SK-N-SH (cell line): ENCODE measurements around the gene MYO1B. TPM values are rescaled to one million over a fixed set of nuclear protein-coding genes. Genes with fewer than 3 reads are reported as not detected.

Source experiments
- CTCF ChIA-PET: fragments of 300-600, 350-600 bp; formaldehyde crosslinking; extraction: SDS; loops from one replicate; lab custom pipeline; 2021; lab: Yijun Ruan, JAX
- POLR2A ChIA-PET: fragments of 350-600 bp; sonication (Branson Sonifier 250); formaldehyde crosslinking; extraction: SDS; loops from one replicate; lab custom pipeline; 2020; ENCODE audit warnings: antibody characterized with exemption, inconsistent platforms; lab: Yijun Ruan, JAX
- DNase-seq: peaks from one replicate; pipeline ENCODE4 v3.0.0; 2012
- H2AFZ ChIP-seq: fragments of 200-600 bp; sonication (generic); 2 replicates; pipeline ENCODE4 v1.8.1; 2016; ENCODE audit warnings: antibody characterized with exemption, mild to moderate bottlenecking, low read depth
- H3F3A ChIP-seq: fragments of 200-600 bp; sonication (generic); replicated peaks from 2 replicates; pipeline ENCODE3; 2016; ENCODE audit warnings: antibody characterized with exemption, mild to moderate bottlenecking; ENCODE audit not compliant: insufficient read depth
- H3K27ac ChIP-seq, 2 experiments: fragments of 200-500 bp in 1 of 2; fragments of 200-600 bp in 1 of 2; sonication (Bioruptor generic) in 1 of 2; sonication (generic), shearing (Covaris generic) in 1 of 2; 2 replicates each; pipeline versions ENCODE4 v1.5.1 to v1.6.1; 2014 to 2016; ENCODE audit warnings: low read depth in 2 of 2, inconsistent platforms in 1 of 2, low read length in 1 of 2, mild to moderate bottlenecking in 1 of 2, mixed read lengths in 1 of 2
- H3K27me3 ChIP-seq: fragments of 200-600 bp; sonication (generic), shearing (Covaris generic); 2 replicates; pipeline ENCODE4 v1.6.1; 2016; ENCODE audit warnings: mixed run types; ENCODE audit not compliant: insufficient read depth
- H3K36me3 ChIP-seq, 2 experiments: fragments of 200-500 bp in 1 of 2; fragments of 200-600 bp in 1 of 2; sonication (Bioruptor generic) in 1 of 2; sonication (generic) in 1 of 2; replicated peaks in 1 of 2; 2 replicates each; pipeline versions ENCODE3 to v1.5.1; 2014 to 2016; ENCODE audit warnings: low read length in 1 of 2, mild to moderate bottlenecking in 1 of 2; ENCODE audit not compliant: insufficient read depth in 2 of 2, control insufficient read depth in 1 of 2
- H3K4me1 ChIP-seq, 2 experiments: fragments of 200-500 bp in 1 of 2; fragments of 200-600 bp in 1 of 2; sonication (Bioruptor generic) in 1 of 2; sonication (generic), shearing (Covaris generic) in 1 of 2; 2 replicates each; pipeline versions ENCODE4 v1.5.1 to v1.6.1; 2014 to 2016; ENCODE audit warnings: low read depth in 1 of 2, low read length in 1 of 2, mixed run types in 1 of 2; ENCODE audit not compliant: insufficient read depth in 2 of 2, control insufficient read depth in 1 of 2
- H3K4me2 ChIP-seq: fragments of 200-600 bp; sonication (generic), shearing (Covaris generic); 2 replicates; pipeline ENCODE4 v1.6.1; 2017; ENCODE audit warnings: mixed run types
- H3K4me3 ChIP-seq, 2 experiments: fragments of 200-500 bp in 1 of 2; fragments of 200-600 bp in 1 of 2; sonication (Bioruptor generic) in 1 of 2; sonication (generic), shearing (Covaris generic) in 1 of 2; 2 replicates each; pipeline versions ENCODE4 v1.5.1 to v1.8.1; 2014 to 2016; ENCODE audit warnings: low read depth in 2 of 2, inconsistent platforms in 1 of 2, low read length in 1 of 2, mild to moderate bottlenecking in 1 of 2, mixed read lengths in 1 of 2, moderate library complexity in 1 of 2
- H3K79me2 ChIP-seq: fragments of 200-600 bp; sonication (generic); 2 replicates; pipeline ENCODE4 v1.8.1; 2017; ENCODE audit warnings: mild to moderate bottlenecking; ENCODE audit not compliant: insufficient read depth
- H3K9ac ChIP-seq: fragments of 200-600 bp; sonication (generic); 2 replicates; pipeline ENCODE4 v1.6.1; 2017; ENCODE audit warnings: mixed run types
- H3K9me2 ChIP-seq: fragments of 200-600 bp; sonication (generic); 2 replicates; pipeline ENCODE4 v1.6.1; 2017; ENCODE audit warnings: mixed run types
- H3K9me3 ChIP-seq: fragments of 200-600 bp; sonication (generic); 2 replicates; pipeline ENCODE4 v1.6.1; 2017; ENCODE audit warnings: mixed run types, mild to moderate bottlenecking, moderate library complexity
- H4K20me1 ChIP-seq: fragments of 200-600 bp; sonication (generic); 2 replicates; pipeline ENCODE4 v1.6.1; 2017; ENCODE audit warnings: mild to moderate bottlenecking, mixed run types; ENCODE audit not compliant: insufficient read depth
- CHD2 ChIP-seq: fragments of 150-350 bp; IDR thresholded peaks from 2 replicates; pipeline ENCODE4 v1.6.1; 2018; ENCODE audit warnings: low read length; ENCODE audit not compliant: partially characterized antibody
- ELF1 ChIP-seq: IDR thresholded peaks from 2 replicates; pipeline ENCODE4 v1.4.0; 2012
- FOSL2 ChIP-seq: IDR thresholded peaks from 2 replicates; pipeline ENCODE4 v1.4.0; 2012; ENCODE audit warnings: low read depth, mild to moderate bottlenecking, moderate library complexity, borderline replicate concordance
- FOXJ3 ChIP-seq: sonication (generic); formaldehyde crosslinking; IDR thresholded peaks from 2 replicates; pipeline ENCODE4 v1.5.1; 2020; ENCODE audit warnings: mild to moderate bottlenecking, missing genetic modification reagents
- GATA2 ChIP-seq: sonication (generic); formaldehyde crosslinking; IDR thresholded peaks from 2 replicates; pipeline ENCODE4 v1.5.0; 2020; ENCODE audit warnings: mild to moderate bottlenecking, missing genetic modification reagents
- JUND ChIP-seq: IDR thresholded peaks from 2 replicates; pipeline ENCODE4 v1.4.0; 2012
- MEF2A ChIP-seq: IDR thresholded peaks from 2 replicates; pipeline ENCODE4 v1.4.0; 2012; ENCODE audit warnings: low read depth, borderline replicate concordance
- NRF1 ChIP-seq: IDR thresholded peaks from 2 replicates; pipeline ENCODE4 v1.6.1; 2012; ENCODE audit warnings: low read depth, mild to moderate bottlenecking, low read length
- POLR2AphosphoS5 ChIP-seq: IDR thresholded peaks from 2 replicates; pipeline ENCODE4 v1.6.1; 2012; ENCODE audit warnings: low read depth, low read length
- RAD21 ChIP-seq: IDR thresholded peaks from 2 replicates; pipeline ENCODE4 v1.6.1; 2012; ENCODE audit warnings: mild to moderate bottlenecking, low read length
- RFX5 ChIP-seq: IDR thresholded peaks from 2 replicates; pipeline ENCODE4 v1.6.1; 2012; ENCODE audit warnings: mild to moderate bottlenecking, improper control_type of control experiment, low read length
- SIN3A ChIP-seq: IDR thresholded peaks from 2 replicates; pipeline ENCODE4 v1.6.1; 2012; ENCODE audit warnings: low read depth, mild to moderate bottlenecking, low read length, moderate library complexity, borderline replicate concordance
- TAF1 ChIP-seq: IDR thresholded peaks from 2 replicates; pipeline ENCODE4 v1.6.1; 2012; ENCODE audit warnings: low read depth, mild to moderate bottlenecking, low read length, moderate library complexity, borderline replicate concordance
- TCF12 ChIP-seq: IDR thresholded peaks from 2 replicates; pipeline ENCODE4 v1.4.0; 2012
- TEAD4 ChIP-seq: IDR thresholded peaks from 2 replicates; pipeline ENCODE4 v1.4.0; 2012; ENCODE audit warnings: mild to moderate bottlenecking, borderline replicate concordance; ENCODE audit not compliant: insufficient read depth
- YY1 ChIP-seq: IDR thresholded peaks from 2 replicates; pipeline ENCODE4 v1.4.0; 2012; ENCODE audit warnings: low read depth, mild to moderate bottlenecking
- WGBS: methylation state at CpG from one replicate; pipeline ENCODE4 v1.1.6; 2017; ENCODE audit warnings: low lambda C conversion rate; 5-methylcytosine and 5-hydroxymethylcytosine counted together
- polyA plus RNA-seq, 3 experiments: library from polyadenylated mRNA; depleted of rRNA; stranded (reverse); fragments of >200 nt; gene quantifications; 2 replicates each; pipeline ENCODE4 v1.2.3, GENCODE V29; 2012
- TF ChIP-seq, protein P1 (sequence below): IDR thresholded peaks from 2 replicates; pipeline ENCODE4 v1.4.0; 2012; ENCODE audit warnings: low read depth
- TF ChIP-seq, protein P2 (sequence below): fragments of 200-600 bp; sonication (generic); IDR thresholded peaks from 2 replicates; pipeline ENCODE4 v1.6.1; 2017; ENCODE audit warnings: antibody characterized with exemption, mild to moderate bottlenecking, moderate library complexity
- TF ChIP-seq, protein P3 (sequence below): fragments of 150-350 bp; IDR thresholded peaks from 2 replicates; pipeline ENCODE4 v1.6.1; 2017; ENCODE audit warnings: antibody characterized with exemption, low read length, low read depth, borderline replicate concordance
- TF ChIP-seq, protein P4 (sequence below): IDR thresholded peaks from 2 replicates; pipeline ENCODE4 v1.6.1; 2012; ENCODE audit warnings: mild to moderate bottlenecking, low read depth, low read length, moderate library complexity

Gene MYO1B
- polyA plus RNA-seq, 1 of the 3 experiments (the other 2 are of a cell fraction) = 20.2 TPM

DNA sequence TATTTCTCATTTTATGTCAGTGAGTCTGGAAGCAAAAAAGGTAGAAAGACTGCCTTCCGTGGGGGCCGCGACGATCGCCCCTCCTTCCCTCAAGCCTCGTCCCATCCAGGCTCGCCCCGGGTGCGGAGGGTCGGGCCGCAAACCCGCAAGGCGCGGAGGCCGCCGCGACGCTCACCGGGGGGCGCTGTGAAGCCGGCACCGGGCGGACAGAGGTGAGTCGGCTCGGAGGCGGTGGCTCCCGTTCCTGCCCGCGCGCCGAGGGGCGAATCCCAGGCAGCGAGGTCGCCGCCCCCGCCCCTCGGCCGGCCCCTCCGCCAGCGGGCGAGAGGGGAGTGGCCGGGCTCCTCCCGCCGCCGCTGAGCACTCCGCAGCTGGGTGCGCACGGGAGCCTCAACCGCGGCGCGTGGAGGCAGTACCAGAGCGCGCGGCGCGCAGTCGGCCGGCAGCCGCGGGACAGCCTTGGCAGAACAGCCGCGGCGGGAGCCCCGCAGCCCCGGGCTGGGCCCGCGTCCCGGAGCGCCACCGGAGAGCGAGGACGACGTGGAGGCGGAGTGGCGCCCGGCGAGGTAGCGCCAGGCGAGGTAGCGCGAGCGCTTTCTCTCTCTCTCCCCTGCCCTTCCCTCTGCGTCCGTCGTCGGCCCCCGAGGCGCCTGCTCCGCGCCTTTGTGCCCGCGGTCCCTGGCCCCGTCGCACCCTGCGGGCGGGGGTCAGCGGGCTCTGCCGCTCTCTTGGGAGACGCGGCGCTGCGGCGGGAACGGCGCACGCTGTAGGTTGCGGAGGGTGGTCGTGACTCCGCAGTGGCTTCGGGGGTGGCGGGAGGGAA is at the start of gene MYO1B (continued):
- TF ChIP-seq, protein P1, sequence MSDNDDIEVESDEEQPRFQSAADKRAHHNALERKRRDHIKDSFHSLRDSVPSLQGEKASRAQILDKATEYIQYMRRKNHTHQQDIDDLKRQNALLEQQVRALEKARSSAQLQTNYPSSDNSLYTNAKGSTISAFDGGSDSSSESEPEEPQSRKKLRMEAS = 0 out of 2 replicates have a peak, but pooled peaks have one; percentile 40
- TF ChIP-seq FOXJ3 (CRISPR knock-in tag) = no peak
- no peak for TF ChIP-seq FOSL2
- TF ChIP-seq TCF12 = no peak; the same call in 1 of the 2 replicates
- TF ChIP-seq, protein P2, sequence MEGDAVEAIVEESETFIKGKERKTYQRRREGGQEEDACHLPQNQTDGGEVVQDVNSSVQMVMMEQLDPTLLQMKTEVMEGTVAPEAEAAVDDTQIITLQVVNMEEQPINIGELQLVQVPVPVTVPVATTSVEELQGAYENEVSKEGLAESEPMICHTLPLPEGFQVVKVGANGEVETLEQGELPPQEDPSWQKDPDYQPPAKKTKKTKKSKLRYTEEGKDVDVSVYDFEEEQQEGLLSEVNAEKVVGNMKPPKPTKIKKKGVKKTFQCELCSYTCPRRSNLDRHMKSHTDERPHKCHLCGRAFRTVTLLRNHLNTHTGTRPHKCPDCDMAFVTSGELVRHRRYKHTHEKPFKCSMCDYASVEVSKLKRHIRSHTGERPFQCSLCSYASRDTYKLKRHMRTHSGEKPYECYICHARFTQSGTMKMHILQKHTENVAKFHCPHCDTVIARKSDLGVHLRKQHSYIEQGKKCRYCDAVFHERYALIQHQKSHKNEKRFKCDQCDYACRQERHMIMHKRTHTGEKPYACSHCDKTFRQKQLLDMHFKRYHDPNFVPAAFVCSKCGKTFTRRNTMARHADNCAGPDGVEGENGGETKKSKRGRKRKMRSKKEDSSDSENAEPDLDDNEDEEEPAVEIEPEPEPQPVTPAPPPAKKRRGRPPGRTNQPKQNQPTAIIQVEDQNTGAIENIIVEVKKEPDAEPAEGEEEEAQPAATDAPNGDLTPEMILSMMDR = peak; percentile 67
- peak; percentile 77; the same call in 1 of the 2 replicates for TF ChIP-seq TAF1
- TF ChIP-seq RFX5 = no peak
- TF ChIP-seq ELF1 = no peak
- no peak for TF ChIP-seq YY1
- 0 out of 2 replicates have a peak, but pooled peaks have one; percentile 52 for TF ChIP-seq POLR2AphosphoS5
- peak; percentile 55 for TF ChIP-seq NRF1
- no peak for TF ChIP-seq JUND
- TF ChIP-seq SIN3A = peak; percentile 78; the same call in 1 of the 2 replicates

DNA sequence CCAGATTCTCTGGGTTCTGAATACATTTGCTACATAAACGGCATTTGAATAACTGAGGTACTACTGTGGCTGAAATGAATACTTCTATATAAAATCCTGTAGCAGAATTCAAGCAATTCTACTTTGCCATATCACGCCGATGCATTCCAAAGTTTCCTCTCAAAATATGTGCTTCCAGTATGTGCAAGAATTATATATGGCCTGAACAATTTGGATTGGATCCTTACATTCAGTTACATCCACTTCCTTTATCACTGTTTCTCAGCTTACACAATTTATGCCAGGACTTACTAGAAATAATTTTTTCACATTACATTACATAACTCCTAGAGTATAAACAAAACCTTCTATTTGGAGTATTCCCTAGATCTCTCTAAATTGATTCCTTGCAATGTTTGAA is 48.1 kb upstream of the MYO1B start:
- Histone ChIP-seq H3K27ac (no peak overlapping the region), H2AFZ (no peak overlapping the region), H3K79me2 (no peaks in the 10 kb centered on the region), H3F3A (no peaks in the 10 kb centered on the region), H3K27me3 (no peaks in the 10 kb centered on the region), H3K36me3 (no peaks in the 10 kb centered on the region), H3K9ac (no peak overlapping the region), H3K4me1 (no peaks in the 10 kb centered on the region), H3K4me3 (no peak overlapping the region), H3K4me2 (no peak overlapping the region), H3K9me2 (no peaks in the 10 kb centered on the region), H4K20me1 (no peaks in the 10 kb centered on the region), H3K9me3 (no peaks in the 10 kb centered on the region)
- no peak for DNase-seq
- no peak for TF ChIP-seq RAD21
- TF ChIP-seq FOXJ3 (CRISPR knock-in tag) = no peak
- no peak for TF ChIP-seq ELF1
- TF ChIP-seq JUND = no peak
- ChIA-PET CTCF (interaction anchor here (1.2 to 5.4 kb wide), 3 partner anchors 21 to 304 kb away, joined by 4 to 28 read pairs (median 8); no protein-coding TSS in a partner anchor), POLR2A (no interaction called here)
- 97% methylated on average over 3 of the region's 3 CpGs for WGBS

DNA sequence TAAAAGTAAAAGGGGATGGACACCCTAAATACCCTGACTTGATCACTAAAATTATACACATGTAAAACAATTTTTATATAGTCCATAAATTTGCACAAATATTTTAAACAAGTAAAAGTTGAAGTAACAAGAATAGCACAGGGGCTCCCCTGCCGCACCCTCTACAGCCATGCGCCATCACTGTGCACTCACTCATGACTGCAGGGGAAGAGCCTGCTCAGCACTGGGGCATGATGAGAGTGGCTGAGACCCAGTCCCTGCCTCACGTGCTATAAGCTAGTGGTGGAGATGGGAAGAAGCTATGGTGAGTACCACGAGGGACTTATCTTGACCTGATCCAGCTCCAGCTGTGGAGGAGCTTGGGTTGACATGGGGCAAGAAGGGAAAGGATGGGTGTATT is 46.9 kb upstream of the MYO1B start:
- H3F3A ChIP-seq = no peaks in the 10 kb centered on the region
- no peak for DNase-seq
- H3K4me2 ChIP-seq = no peak overlapping the region
- H3K9ac ChIP-seq = no peak overlapping the region
- H3K9me2 ChIP-seq = no peaks in the 10 kb centered on the region
- H3K27ac ChIP-seq = no peak overlapping the region
- H4K20me1 ChIP-seq = no peaks in the 10 kb centered on the region
- no peaks in the 10 kb centered on the region for H3K9me3 ChIP-seq
- H2AFZ ChIP-seq = no peak overlapping the region
- ChIA-PET POLR2A (no interaction called here), CTCF (interaction anchor here (2.0 to 5.4 kb wide), 2 partner anchors 20 to 303 kb away, joined by 8 to 28 read pairs; no protein-coding TSS in a partner anchor)
- no peaks in the 10 kb centered on the region for H3K27me3 ChIP-seq
- 71% methylated on average over 4 of the region's 4 CpGs for WGBS
- no peak overlapping the region for H3K4me3 ChIP-seq
- H3K4me1 ChIP-seq = 0 out of 4 replicates have a peak, but pooled peaks cover 0 to 11% of the 10 kb centered on the region in 2 experiments
- no peaks in the 10 kb centered on the region for H3K79me2 ChIP-seq
- H3K36me3 ChIP-seq = no peaks in the 10 kb centered on the region
- TF ChIP-seq MEF2A (no peak), TEAD4 (no peak), CHD2 (no peak), RFX5 (no peak), GATA2 (CRISPR knock-in tag) (no peak), FOSL2 (no peak)
- TF ChIP-seq, protein P3, sequence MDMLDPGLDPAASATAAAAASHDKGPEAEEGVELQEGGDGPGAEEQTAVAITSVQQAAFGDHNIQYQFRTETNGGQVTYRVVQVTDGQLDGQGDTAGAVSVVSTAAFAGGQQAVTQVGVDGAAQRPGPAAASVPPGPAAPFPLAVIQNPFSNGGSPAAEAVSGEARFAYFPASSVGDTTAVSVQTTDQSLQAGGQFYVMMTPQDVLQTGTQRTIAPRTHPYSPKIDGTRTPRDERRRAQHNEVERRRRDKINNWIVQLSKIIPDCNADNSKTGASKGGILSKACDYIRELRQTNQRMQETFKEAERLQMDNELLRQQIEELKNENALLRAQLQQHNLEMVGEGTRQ = no peak
- TF ChIP-seq, protein P4, sequence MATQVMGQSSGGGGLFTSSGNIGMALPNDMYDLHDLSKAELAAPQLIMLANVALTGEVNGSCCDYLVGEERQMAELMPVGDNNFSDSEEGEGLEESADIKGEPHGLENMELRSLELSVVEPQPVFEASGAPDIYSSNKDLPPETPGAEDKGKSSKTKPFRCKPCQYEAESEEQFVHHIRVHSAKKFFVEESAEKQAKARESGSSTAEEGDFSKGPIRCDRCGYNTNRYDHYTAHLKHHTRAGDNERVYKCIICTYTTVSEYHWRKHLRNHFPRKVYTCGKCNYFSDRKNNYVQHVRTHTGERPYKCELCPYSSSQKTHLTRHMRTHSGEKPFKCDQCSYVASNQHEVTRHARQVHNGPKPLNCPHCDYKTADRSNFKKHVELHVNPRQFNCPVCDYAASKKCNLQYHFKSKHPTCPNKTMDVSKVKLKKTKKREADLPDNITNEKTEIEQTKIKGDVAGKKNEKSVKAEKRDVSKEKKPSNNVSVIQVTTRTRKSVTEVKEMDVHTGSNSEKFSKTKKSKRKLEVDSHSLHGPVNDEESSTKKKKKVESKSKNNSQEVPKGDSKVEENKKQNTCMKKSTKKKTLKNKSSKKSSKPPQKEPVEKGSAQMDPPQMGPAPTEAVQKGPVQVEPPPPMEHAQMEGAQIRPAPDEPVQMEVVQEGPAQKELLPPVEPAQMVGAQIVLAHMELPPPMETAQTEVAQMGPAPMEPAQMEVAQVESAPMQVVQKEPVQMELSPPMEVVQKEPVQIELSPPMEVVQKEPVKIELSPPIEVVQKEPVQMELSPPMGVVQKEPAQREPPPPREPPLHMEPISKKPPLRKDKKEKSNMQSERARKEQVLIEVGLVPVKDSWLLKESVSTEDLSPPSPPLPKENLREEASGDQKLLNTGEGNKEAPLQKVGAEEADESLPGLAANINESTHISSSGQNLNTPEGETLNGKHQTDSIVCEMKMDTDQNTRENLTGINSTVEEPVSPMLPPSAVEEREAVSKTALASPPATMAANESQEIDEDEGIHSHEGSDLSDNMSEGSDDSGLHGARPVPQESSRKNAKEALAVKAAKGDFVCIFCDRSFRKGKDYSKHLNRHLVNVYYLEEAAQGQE = no peak
